ENCODE data around the gene TRIM6.
"Not testable (repeated sequence)": the region's sequence is repeated elsewhere in the genome, so short reads cannot be mapped to it uniquely, and the experiment has no call there.

TRIM6 gene

DNA sequence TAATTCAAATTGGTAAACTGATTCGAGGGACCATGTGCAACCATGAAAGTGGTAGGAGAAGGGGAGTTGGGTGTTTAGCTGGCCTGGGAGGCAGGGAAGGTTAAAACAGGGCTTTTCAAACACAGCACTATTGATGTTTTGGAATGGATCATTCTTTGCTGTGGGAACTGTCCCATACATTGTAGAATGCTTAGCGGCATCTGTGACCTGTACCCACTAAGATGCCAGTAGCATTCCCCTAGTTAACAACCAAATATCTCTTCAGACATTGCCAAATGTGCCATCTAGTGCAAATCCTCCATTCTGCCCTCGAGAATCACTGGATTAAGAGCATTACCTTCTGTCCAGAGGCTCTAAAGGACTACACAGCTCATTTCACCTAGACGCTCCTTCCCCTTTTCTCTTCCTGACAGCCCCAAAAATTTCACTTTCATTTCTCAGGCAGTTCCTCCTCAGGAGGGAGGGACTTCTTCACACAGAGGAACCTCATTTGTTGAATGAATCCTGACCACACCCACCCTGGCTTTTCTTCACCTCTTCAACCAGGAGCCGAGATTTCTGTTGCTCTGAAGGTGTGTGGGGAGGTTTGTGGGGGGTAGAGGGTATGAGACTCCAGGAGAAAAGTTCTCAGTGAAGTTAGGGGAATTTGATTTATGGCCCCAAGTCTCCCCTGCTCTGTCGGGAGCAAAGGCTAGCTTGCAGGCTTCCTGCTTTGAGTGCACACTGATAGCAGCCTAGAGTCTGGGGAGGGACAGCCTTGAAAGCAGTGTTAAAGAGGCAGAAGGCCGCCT, 28.2 kb downstream of the TRIM6 start, which contains the start of gene TRIM34:
TRIM34 (plus strand) TSS at position 513 of the 791 bp plus-strand sequence. CDS start 7,331 bp downstream, outside the sequence.
- Histone ChIP-seq H3K9me3 (ENCODE audit: control insufficient read depth in 2 of 2, low read length in 2 of 2) (no peaks in the 10 kb centered on the region), H3K27ac (ENCODE audit: low read depth in 2 of 2, low read length in 2 of 2) (peak within 1 kb of the TSS; percentile 70 to 79), H3K4me1 (ENCODE audit: control insufficient read depth in 2 of 2, insufficient read depth in 2 of 2, low read length in 2 of 2) (peaks cover 10 to 31% of the 10 kb centered on the region in 2 donors), H3K4me3 (ENCODE audit: low read length in 2 of 2) (peak within 1 kb of the TSS; percentile 83 to 96), H3K9ac (ENCODE audit: low read depth in 1 of 2, low read length in 2 of 2) (peak within 1 kb of the TSS; percentile 80 to 84), H3K36me3 (ENCODE audit: control insufficient read depth in 2 of 2, insufficient read depth in 2 of 2, low read length in 2 of 2) (no peaks in the 10 kb centered on the region), H3K27me3 (ENCODE audit: control insufficient read depth in 2 of 2, insufficient read depth in 2 of 2, low read length in 2 of 2) (no peaks in the 10 kb centered on the region)

DNA sequence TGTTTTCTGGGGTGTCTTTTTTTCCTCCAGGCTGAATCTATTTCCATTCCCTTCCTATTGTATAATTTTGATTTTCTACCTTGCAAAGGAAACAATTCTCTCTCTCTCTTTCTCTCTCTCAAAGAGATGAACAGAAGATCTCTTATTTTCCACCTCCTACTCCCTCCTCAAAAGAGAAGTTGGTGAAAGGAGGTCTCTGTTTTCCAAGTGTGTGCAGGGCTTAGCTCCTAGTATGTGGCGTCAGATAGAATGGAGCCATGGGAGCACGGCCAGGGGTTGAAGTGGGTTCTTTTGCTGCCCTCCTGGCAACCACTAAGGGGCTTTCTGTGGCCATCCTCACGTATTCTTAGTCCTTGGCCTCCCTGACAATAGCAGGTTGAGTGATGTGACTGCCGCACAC, 28.8 kb downstream of the TRIM6 start:
- Histone ChIP-seq H3K4me3 (ENCODE audit: low read length in 2 of 2) (peak overlapping the region; percentile 83 to 96), H3K9me3 (ENCODE audit: control insufficient read depth in 2 of 2, low read length in 2 of 2) (no peaks in the 10 kb centered on the region), H3K4me1 (ENCODE audit: control insufficient read depth in 2 of 2, insufficient read depth in 2 of 2, low read length in 2 of 2) (peaks cover 10 to 30% of the 10 kb centered on the region in 2 donors), H3K36me3 (ENCODE audit: control insufficient read depth in 2 of 2, insufficient read depth in 2 of 2, low read length in 2 of 2) (no peaks in the 10 kb centered on the region), H3K27me3 (ENCODE audit: control insufficient read depth in 2 of 2, insufficient read depth in 2 of 2, low read length in 2 of 2) (no peaks in the 10 kb centered on the region), H3K27ac (ENCODE audit: low read depth in 2 of 2, low read length in 2 of 2) (peak overlapping the region in 1 of 2 donors; percentile 79), H3K9ac (ENCODE audit: low read depth in 1 of 2, low read length in 2 of 2) (peak overlapping the region; percentile 80 to 84)

DNA sequence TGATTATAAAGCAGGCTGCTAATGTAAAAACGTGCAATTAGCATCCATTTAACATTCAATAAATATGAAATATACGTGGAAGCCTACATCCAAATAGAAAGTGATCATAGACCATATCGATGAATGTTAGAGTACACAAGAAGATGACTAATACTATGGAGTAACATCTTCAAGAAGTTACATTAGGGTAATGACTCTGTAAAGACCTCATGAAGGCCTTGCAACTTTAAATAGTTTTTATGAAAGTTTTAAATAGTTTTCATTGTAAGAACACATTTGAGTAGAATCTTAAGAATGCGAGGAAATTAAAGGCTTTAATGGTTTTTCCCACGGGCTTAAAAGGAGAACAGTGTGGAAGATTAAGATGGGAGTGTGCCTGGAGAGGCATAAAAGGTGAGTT, 29.8 kb downstream of the TRIM6 start:
- Histone ChIP-seq H3K9ac (ENCODE audit: low read depth in 1 of 2, low read length in 2 of 2) (no peak overlapping the region), H3K27ac (ENCODE audit: low read depth in 2 of 2, low read length in 2 of 2) (no peak overlapping the region), H3K27me3 (ENCODE audit: control insufficient read depth in 2 of 2, insufficient read depth in 2 of 2, low read length in 2 of 2) (no peaks in the 10 kb centered on the region), H3K4me3 (ENCODE audit: low read length in 2 of 2) (peak overlapping the region in 1 of 2 donors; percentile 96), H3K4me1 (ENCODE audit: control insufficient read depth in 2 of 2, insufficient read depth in 2 of 2, low read length in 2 of 2) (peaks cover 5 to 22% of the 10 kb centered on the region in 2 donors), H3K9me3 (ENCODE audit: control insufficient read depth in 2 of 2, low read length in 2 of 2) (no peaks in the 10 kb centered on the region), H3K36me3 (ENCODE audit: control insufficient read depth in 2 of 2, insufficient read depth in 2 of 2, low read length in 2 of 2) (no peaks in the 10 kb centered on the region)

DNA sequence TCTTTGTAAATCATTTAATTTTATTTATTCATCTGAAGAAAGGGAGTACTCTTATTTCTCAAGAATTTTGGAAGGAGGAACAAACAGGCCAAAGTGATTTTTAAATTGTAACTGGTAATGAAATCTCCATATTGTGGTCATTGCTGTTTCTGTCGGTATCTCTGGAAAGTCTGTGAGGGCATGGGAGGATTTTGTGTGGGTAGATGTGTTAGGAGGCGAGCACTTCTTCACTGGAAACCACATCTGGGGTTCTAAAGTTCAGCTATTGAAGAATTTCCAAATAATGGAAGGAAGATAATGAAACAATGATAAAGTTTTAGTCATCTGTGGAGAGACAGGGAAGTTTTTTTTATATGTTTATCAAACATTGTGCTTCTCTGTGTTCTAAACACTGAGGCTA, 35.0 kb downstream of the TRIM6 start:
- Histone ChIP-seq H3K27ac (ENCODE audit: low read depth in 2 of 2, low read length in 2 of 2) (no peak overlapping the region), H3K4me1 (ENCODE audit: control insufficient read depth in 2 of 2, insufficient read depth in 2 of 2, low read length in 2 of 2) (no peaks in the 10 kb centered on the region), H3K36me3 (ENCODE audit: control insufficient read depth in 2 of 2, insufficient read depth in 2 of 2, low read length in 2 of 2) (peaks cover 12 to 19% of the 10 kb centered on the region in 2 donors), H3K4me3 (ENCODE audit: low read length in 2 of 2) (no peak overlapping the region), H3K9me3 (ENCODE audit: control insufficient read depth in 2 of 2, low read length in 2 of 2) (no peaks in the 10 kb centered on the region), H3K27me3 (ENCODE audit: control insufficient read depth in 2 of 2, insufficient read depth in 2 of 2, low read length in 2 of 2) (no peaks in the 10 kb centered on the region), H3K9ac (ENCODE audit: low read depth in 1 of 2, low read length in 2 of 2) (no peak overlapping the region)

DNA sequence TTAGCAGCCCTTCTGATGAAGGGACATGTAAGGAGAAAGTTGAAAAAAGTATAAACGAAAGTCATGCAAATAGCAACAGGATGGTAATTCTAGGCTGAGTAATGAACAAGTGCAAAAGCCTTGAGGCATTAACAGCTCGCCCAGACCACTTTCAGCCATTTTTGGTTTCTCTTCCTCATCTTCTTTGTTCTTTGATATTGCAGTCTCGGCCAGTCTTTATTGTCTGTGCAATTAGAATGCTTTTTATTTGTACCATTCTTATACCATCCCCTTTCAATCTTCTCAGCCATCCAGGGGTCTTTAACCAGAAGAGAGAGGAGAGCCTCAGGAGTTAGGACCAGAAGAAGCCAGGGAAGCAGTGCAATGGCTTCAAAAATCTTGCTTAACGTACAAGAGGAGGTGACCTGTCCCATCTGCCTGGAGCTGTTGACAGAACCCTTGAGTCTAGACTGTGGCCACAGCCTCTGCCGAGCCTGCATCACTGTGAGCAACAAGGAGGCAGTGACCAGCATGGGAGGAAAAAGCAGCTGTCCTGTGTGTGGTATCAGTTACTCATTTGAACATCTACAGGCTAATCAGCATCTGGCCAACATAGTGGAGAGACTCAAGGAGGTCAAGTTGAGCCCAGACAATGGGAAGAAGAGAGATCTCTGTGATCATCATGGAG, 35.7 kb downstream of the TRIM6 start:
- Histone ChIP-seq H3K9ac (ENCODE audit: low read depth in 1 of 2, low read length in 2 of 2) (no peak overlapping the region), H3K27ac (ENCODE audit: low read depth in 2 of 2, low read length in 2 of 2) (no peak overlapping the region), H3K9me3 (ENCODE audit: control insufficient read depth in 2 of 2, low read length in 2 of 2) (no peaks in the 10 kb centered on the region), H3K4me1 (ENCODE audit: control insufficient read depth in 2 of 2, insufficient read depth in 2 of 2, low read length in 2 of 2) (no peaks in the 10 kb centered on the region), H3K27me3 (ENCODE audit: control insufficient read depth in 2 of 2, insufficient read depth in 2 of 2, low read length in 2 of 2) (no peaks in the 10 kb centered on the region), H3K4me3 (ENCODE audit: low read length in 2 of 2) (no peak overlapping the region), H3K36me3 (ENCODE audit: control insufficient read depth in 2 of 2, insufficient read depth in 2 of 2, low read length in 2 of 2) (peaks cover 12 to 19% of the 10 kb centered on the region in 2 donors)

DNA sequence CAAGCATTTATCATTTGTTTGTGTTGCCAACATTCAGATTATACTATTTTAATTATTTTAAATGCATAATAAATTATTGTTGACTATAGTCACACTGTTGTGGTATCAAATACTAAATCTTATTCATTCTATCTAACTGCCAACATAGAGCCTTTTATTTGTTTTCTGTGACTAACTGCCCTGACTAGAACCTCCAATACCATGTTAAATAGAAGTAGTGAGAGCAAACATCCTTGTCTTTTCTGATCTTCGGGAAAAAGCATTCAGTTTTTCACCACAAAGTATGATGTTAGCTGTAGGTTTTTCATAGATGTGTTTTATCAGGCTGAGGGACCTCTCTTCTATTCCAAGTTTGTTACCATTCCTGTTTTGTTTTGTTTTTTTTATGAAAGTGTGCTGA, 43.5 kb downstream of the TRIM6 start:
- Histone ChIP-seq H3K36me3 (ENCODE audit: control insufficient read depth in 2 of 2, insufficient read depth in 2 of 2, low read length in 2 of 2) (peaks cover 17 to 18% of the 10 kb centered on the region in 2 donors), H3K9me3 (ENCODE audit: control insufficient read depth in 2 of 2, low read length in 2 of 2) (no peaks in the 10 kb centered on the region)

DNA sequence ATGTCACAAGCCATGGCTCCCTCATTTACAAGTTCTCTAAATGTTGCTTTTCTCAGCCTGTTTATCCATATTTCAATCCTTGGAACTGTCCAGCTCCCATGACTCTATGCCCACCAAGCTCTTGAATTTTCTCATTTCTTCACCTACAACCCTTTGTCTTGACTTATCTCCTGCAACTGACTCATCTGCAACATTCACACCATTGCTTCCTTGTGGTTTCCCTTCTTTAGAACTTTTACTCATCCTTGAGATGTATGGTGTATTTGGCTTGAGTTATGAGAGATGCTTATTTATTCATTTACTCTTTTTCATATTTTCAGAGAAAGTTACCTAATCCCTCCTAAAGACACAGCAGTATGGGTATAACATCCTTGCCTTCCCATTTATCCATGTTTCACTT, 47.1 kb downstream of the TRIM6 start:
- Histone ChIP-seq H3K9me3 (ENCODE audit: control insufficient read depth in 2 of 2, low read length in 2 of 2) (no peaks in the 10 kb centered on the region), H3K9ac (ENCODE audit: low read depth in 1 of 2, low read length in 2 of 2) (no peak overlapping the region), H3K36me3 (ENCODE audit: control insufficient read depth in 2 of 2, insufficient read depth in 2 of 2, low read length in 2 of 2) (peaks cover 14 to 17% of the 10 kb centered on the region in 2 donors), H3K27ac (ENCODE audit: low read depth in 2 of 2, low read length in 2 of 2) (no peak overlapping the region), H3K27me3 (ENCODE audit: control insufficient read depth in 2 of 2, insufficient read depth in 2 of 2, low read length in 2 of 2) (no peaks in the 10 kb centered on the region), H3K4me1 (ENCODE audit: control insufficient read depth in 2 of 2, insufficient read depth in 2 of 2, low read length in 2 of 2) (no peaks in the 10 kb centered on the region), H3K4me3 (ENCODE audit: low read length in 2 of 2) (no peak overlapping the region)

More for the DNA sequence above, 43.5 kb downstream of the TRIM6 start:
- Histone ChIP-seq H3K9ac (ENCODE audit: low read depth in 1 of 2, low read length in 2 of 2) (no peak overlapping the region), H3K27ac (ENCODE audit: low read depth in 2 of 2, low read length in 2 of 2) (no peak overlapping the region), H3K27me3 (ENCODE audit: control insufficient read depth in 2 of 2, insufficient read depth in 2 of 2, low read length in 2 of 2) (no peaks in the 10 kb centered on the region), H3K4me1 (ENCODE audit: control insufficient read depth in 2 of 2, insufficient read depth in 2 of 2, low read length in 2 of 2) (no peaks in the 10 kb centered on the region), H3K4me3 (ENCODE audit: low read length in 2 of 2) (no peak overlapping the region)

DNA sequence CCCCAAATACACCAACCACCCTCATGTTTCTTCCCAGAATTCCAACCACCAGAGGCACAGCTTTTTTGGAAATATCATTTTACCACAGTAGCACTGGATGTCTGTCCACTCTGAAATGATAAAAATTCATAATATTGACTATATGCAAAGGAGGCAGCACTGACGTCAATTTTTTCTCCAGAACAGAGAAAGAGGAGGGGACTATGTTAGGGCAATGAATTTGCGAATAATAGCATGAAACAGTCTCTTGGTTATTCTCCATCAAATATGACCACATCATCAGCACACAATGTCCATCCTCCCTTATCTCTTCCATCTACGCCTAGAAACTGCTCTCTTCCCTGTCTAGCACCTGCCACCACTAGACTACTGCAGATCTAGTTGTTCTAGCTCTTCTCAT, 49.7 kb downstream of the TRIM6 start:
- no peak overlapping the region for H3K4me3 ChIP-seq (ENCODE audit: low read length in 2 of 2)
- H3K9ac ChIP-seq (ENCODE audit: low read depth in 1 of 2, low read length in 2 of 2), result no peak overlapping the region
- H3K9me3 ChIP-seq (ENCODE audit: control insufficient read depth in 2 of 2, low read length in 2 of 2), result no peaks in the 10 kb centered on the region
- H3K36me3 ChIP-seq (ENCODE audit: control insufficient read depth in 2 of 2, insufficient read depth in 2 of 2, low read length in 2 of 2), result peaks cover 14 to 17% of the 10 kb centered on the region in 2 donors
- no peak overlapping the region for H3K27ac ChIP-seq (ENCODE audit: low read depth in 2 of 2, low read length in 2 of 2)
- no peaks in the 10 kb centered on the region for H3K27me3 ChIP-seq (ENCODE audit: control insufficient read depth in 2 of 2, insufficient read depth in 2 of 2, low read length in 2 of 2)
- no peaks in the 10 kb centered on the region for H3K4me1 ChIP-seq (ENCODE audit: control insufficient read depth in 2 of 2, insufficient read depth in 2 of 2, low read length in 2 of 2)

DNA sequence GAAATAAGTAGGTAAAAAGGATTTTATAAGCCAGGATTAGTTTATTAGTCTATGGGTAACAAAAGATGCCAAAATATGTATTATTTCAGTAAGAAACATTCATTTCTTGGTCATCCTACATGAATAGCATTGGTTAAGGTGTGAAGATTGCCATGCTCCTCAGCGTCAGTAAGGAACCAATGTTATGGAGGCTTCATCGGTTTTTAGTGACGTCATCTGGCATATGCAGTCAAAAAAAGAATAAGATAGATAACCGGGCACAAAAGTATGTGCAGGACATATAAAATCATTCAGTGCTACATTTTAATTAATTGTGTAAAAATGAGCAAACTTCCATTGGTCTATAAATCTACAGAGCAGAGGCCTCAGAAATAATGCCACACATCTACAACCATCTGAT, 59.0 kb downstream of the TRIM6 start:
- no peaks in the 10 kb centered on the region for H3K27me3 ChIP-seq (ENCODE audit: control insufficient read depth in 2 of 2, insufficient read depth in 2 of 2, low read length in 2 of 2)
- H3K36me3 ChIP-seq (ENCODE audit: control insufficient read depth in 2 of 2, insufficient read depth in 2 of 2, low read length in 2 of 2), result no peaks in the 10 kb centered on the region
- H3K9ac ChIP-seq (ENCODE audit: low read depth in 1 of 2, low read length in 2 of 2), result no peak overlapping the region
- H3K27ac ChIP-seq (ENCODE audit: low read depth in 2 of 2, low read length in 2 of 2), result no peak overlapping the region
- no peaks in the 10 kb centered on the region for H3K4me1 ChIP-seq (ENCODE audit: control insufficient read depth in 2 of 2, insufficient read depth in 2 of 2, low read length in 2 of 2)
- no peaks in the 10 kb centered on the region for H3K9me3 ChIP-seq (ENCODE audit: control insufficient read depth in 2 of 2, low read length in 2 of 2)
- no peak overlapping the region for H3K4me3 ChIP-seq (ENCODE audit: low read length in 2 of 2)

DNA sequence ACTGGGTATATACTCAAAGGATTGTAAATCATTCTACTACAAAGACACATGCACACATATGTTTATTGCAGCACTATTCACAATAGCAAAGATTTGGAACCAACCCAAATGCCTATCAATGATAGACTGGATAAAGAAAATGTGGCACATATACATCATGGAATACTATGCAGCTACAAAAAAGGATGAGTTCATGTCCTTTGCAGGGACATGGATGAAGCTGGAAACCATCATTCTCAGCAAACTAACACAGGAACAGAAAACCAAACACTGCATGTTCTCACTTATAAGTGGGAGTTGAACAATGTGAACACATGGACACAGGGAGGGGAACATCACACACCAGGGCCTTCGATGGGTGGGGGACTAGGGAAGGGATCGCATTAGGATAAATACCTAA, 60.5 kb downstream of the TRIM6 start:
- H3K4me1 ChIP-seq (ENCODE audit: control insufficient read depth in 2 of 2, insufficient read depth in 2 of 2, low read length in 2 of 2); H3K27me3 ChIP-seq (ENCODE audit: control insufficient read depth in 2 of 2, insufficient read depth in 2 of 2, low read length in 2 of 2); H3K36me3 ChIP-seq (ENCODE audit: control insufficient read depth in 2 of 2, insufficient read depth in 2 of 2, low read length in 2 of 2); H3K4me3 ChIP-seq (ENCODE audit: low read length in 2 of 2); H3K9me3 ChIP-seq (ENCODE audit: control insufficient read depth in 2 of 2, low read length in 2 of 2); H3K9ac ChIP-seq (ENCODE audit: low read depth in 1 of 2, low read length in 2 of 2); H3K27ac ChIP-seq (ENCODE audit: low read depth in 2 of 2, low read length in 2 of 2): not testable (repeated sequence)

Data from mucosa of rectum (tissue), 2 donors.